Measurements from ENCODE around the gene GBX1.

DNA sequence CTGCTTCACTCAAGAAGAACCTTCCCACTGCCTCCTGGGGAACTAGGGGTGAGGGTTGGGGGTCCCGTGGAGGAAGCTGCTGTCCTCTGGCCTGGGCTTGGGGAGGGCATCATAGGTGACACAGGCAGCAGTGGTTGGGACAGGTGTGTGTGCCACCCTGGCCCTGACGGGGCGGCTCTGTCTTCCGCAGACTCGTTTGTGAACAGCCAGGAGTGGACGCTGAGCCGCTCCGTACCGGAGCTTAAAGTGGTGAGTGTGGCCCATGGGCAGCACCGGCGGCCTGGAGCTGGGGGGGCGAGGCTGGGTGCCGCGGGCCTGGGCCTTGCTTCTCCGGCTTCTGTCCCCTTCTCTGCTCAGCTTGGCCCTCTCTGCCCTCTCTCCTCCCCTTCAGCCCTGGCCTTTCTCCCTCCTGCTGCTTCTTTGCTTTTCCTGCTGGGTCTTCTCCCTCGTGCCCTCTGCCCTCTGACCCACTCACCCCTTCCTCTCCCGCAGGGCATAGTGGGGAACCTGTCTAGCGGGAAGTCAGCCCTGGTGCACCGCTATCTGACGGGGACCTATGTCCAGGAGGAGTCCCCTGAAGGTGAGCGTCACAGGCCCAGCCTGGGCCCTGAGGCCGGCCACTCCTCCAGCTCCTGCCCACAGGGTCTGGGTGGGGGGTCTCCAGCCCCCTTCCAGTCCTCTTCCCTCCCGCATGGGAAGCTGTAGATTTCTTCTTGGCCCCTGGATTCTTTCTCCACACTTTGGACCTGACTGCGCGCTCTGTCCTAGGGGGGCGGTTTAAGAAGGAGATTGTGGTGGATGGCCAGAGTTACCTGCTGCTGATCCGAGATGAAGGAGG lies 50.7 kb downstream of the GBX1 start:
- TF ChIP-seq, protein P1, sequence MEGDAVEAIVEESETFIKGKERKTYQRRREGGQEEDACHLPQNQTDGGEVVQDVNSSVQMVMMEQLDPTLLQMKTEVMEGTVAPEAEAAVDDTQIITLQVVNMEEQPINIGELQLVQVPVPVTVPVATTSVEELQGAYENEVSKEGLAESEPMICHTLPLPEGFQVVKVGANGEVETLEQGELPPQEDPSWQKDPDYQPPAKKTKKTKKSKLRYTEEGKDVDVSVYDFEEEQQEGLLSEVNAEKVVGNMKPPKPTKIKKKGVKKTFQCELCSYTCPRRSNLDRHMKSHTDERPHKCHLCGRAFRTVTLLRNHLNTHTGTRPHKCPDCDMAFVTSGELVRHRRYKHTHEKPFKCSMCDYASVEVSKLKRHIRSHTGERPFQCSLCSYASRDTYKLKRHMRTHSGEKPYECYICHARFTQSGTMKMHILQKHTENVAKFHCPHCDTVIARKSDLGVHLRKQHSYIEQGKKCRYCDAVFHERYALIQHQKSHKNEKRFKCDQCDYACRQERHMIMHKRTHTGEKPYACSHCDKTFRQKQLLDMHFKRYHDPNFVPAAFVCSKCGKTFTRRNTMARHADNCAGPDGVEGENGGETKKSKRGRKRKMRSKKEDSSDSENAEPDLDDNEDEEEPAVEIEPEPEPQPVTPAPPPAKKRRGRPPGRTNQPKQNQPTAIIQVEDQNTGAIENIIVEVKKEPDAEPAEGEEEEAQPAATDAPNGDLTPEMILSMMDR (IDR thresholded peaks at IDR 0.05; ENCODE audit: low read depth, low read length) = no peak
- TF ChIP-seq, protein P2, sequence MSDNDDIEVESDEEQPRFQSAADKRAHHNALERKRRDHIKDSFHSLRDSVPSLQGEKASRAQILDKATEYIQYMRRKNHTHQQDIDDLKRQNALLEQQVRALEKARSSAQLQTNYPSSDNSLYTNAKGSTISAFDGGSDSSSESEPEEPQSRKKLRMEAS (IDR thresholded peaks at IDR 0.05; ENCODE audit: low read depth, low read length) = no peak
- TF ChIP-seq POLR2A (IDR thresholded peaks at IDR 0.05; ENCODE audit: extremely low read depth, insufficient read length) (no peak), MYC (IDR thresholded peaks at IDR 0.05; ENCODE audit: low read depth, low read length) (no peak)
